Caki2 (cell line): ENCODE measurements around the gene CEL. TPM values are rescaled to one million over a fixed set of nuclear protein-coding genes. Genes with fewer than 3 reads are reported as not detected.
"Not testable (repeated sequence)": the region's sequence is repeated elsewhere in the genome, so short reads cannot be mapped to it uniquely, and the experiment has no call there.

Experiments used
- DNase-seq: peaks from one replicate; pipeline ENCODE4 v3.0.0-alpha.2; 2015; ENCODE audit warnings: low read depth
- in situ Hi-C: cut with HindIII; loops from 2 replicates; pipeline ENCODE4 v1.10.0; 2016; ENCODE audit warnings: low sequenced_read_pairs, low pct_unique_long_range_greater_than_20kb, mixed read lengths
- total RNA-seq: library from RNA; depleted of rRNA; stranded (reverse); fragments of >200 nt; shearing (Covaris generic); gene quantifications from 2 replicates; pipeline ENCODE4 v1.2.3, GENCODE V29; 2014; ENCODE audit warnings: low replicate concordance

CEL gene
- total RNA-seq, 1 experiment from 2014 or later, result 0.10 TPM

GRCh38 chr9:133059623-133060022 lies 2.2 kb upstream of the CEL start:
- in situ Hi-C loops, result no loop called here
- DNase-seq, result no peak

- in situ Hi-C loops, result no loop called here
- DNase-seq, result no peak
Observed at GRCh38 chr9:133060417-133060841, 1.4 kb upstream of the CEL start.

- in situ Hi-C loops, DNase-seq: not testable (repeated sequence)
Observed at GRCh38 chr9:133061019-133061763, 590 bp upstream of the CEL start.

GRCh38 chr9:133062569-133062968 lies 788 bp downstream of the CEL start:
- in situ Hi-C loops, DNase-seq: not testable (repeated sequence)

GRCh38 chr9:133063159-133063499 lies 1.3 kb downstream of the CEL start:
- DNase-seq, result no peak
- in situ Hi-C loops, result no loop called here

GRCh38 chr9:133063500-133064231 lies 1.9 kb downstream of the CEL start:
- no peak for DNase-seq
- in situ Hi-C loops, result no loop called here

GRCh38 chr9:133064241-133065069 lies 2.7 kb downstream of the CEL start:
- DNase-seq, result no peak
- in situ Hi-C loops, result no loop called here

GRCh38 chr9:133065070-133065388 lies 3.2 kb downstream of the CEL start:
- DNase-seq, result no peak

GRCh38 chr9:133066181-133066983 lies 4.6 kb downstream of the CEL start:
- in situ Hi-C loops, result no loop called here
- no peak for DNase-seq

More at GRCh38 chr9:133065070-133065388, 3.2 kb downstream of the CEL start:
- in situ Hi-C loops, result no loop called here

GRCh38 chr9:133067006-133067405 lies 5.2 kb downstream of the CEL start:
- in situ Hi-C loops, result no loop called here

GRCh38 chr9:133067813-133068212 lies 6.0 kb downstream of the CEL start:
- in situ Hi-C loops, result no loop called here
- no peak for DNase-seq

More at GRCh38 chr9:133067006-133067405, 5.2 kb downstream of the CEL start:
- no peak for DNase-seq

- DNase-seq, in situ Hi-C loops: not testable (repeated sequence)
Observed at GRCh38 chr9:133068431-133068830, 6.7 kb downstream of the CEL start.

- in situ Hi-C loops, DNase-seq: not testable (repeated sequence)
Observed at GRCh38 chr9:133070500-133070961, 8.8 kb downstream of the CEL start.

- in situ Hi-C loops, DNase-seq: not testable (repeated sequence)
Observed at GRCh38 chr9:133070985-133071384, 9.2 kb downstream of the CEL start.

- no peak for DNase-seq
- in situ Hi-C loops, result no loop called here
Observed at GRCh38 chr9:133071484-133072150, 9.8 kb downstream of the CEL start.

- in situ Hi-C loops, DNase-seq: not testable (repeated sequence)
Observed at GRCh38 chr9:133072210-133072609, 10.4 kb downstream of the CEL start.
